M059J (cell line): Measurements from ENCODE around the gene GALNT10. TPM values are rescaled to one million over a fixed set of nuclear protein-coding genes. Genes with fewer than 3 reads are reported as not detected.

Source experiments
- DNase-seq: peaks from one replicate; pipeline ENCODE4 v3.0.0-alpha.2; 2012; ENCODE audit warnings: low read depth
- total RNA-seq: library from RNA; depleted of rRNA; stranded (reverse); fragments of >200 nt; shearing (Covaris generic); gene quantifications from 2 replicates; pipeline ENCODE4 v1.2.3, GENCODE V29; 2014

The GALNT10 gene
- total RNA-seq, 1 experiment from 2014 or later: 45.4 TPM

GRCh38 chr5:154375329-154376008, 184.9 kb downstream of the GALNT10 start:
- DNase-seq: no peak

DNA sequence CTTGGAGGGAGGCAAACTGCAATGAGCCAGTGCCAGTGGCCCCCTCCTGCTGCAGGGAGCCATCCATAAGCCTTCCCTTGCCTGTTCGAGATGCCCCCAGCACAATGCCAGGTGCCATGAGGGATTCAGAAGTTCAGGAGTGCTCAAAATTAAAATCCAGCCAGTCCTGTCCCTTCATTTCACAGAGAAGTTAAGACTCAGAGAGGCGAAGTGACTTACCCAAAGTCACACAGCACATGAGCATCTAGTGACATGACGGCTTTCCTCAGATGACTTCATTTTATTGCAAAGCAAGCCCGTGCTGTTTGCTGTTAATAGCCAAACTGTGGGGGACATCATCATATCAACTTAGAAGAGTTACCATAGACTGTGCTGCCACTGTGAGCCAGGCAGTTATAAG, 185.9 kb downstream of the GALNT10 start:
- DNase-seq: no peak

GRCh38 chr5:154377754-154378533, 187.4 kb downstream of the GALNT10 start:
- no peak for DNase-seq

GRCh38 chr5:154380263-154380662, 189.7 kb downstream of the GALNT10 start:
- DNase-seq: peak; percentile 19

DNA sequence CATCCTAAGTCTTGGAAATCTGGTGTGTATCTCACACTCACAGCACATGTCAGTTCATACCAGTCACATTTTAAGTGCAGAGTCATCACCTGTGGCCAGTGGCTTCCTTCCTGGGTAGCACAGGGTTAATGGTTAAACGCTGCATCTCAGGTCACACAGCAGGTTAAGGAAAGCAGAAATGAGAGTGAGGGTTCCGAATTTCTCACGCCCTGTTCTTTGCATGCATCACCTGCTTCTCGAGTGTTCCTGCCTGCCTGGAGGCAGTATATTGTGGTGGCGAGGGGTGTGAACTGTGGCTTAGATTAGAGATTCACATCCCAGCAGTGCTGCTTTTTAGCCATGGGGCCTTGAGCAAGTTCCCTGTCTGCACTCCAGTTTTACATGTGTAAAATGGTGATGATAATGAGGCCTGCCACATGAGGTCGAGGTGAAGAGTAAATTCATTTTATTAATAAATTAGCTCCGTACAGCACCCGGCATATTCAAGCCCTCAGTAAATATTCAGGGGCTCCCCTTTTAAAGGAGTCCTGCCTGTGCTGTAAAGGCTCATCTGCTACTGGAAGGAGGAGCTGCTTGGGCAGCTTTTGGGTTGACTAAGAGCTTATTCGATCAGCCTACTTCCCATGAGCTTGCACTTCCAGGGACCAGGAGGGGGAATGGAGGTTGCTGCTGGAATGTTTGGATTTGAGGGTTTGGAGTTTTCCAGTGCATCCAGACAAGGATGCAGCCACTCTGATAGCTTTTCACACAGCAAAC, 194.1 kb downstream of the GALNT10 start:
- no peak for DNase-seq

DNA sequence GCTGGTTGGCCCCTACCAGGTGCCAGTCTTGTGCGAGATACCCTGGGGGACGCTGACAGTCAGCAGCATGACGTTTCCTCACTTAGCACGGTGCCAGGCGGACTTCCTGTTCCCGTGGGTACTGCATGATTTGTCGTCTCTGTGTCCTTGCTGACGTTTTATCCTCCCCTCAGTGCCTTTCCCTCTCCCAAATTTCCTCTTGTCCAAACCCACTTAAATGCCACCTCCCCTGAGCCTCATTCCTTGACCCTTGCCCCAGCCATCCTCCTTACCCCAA, 194.6 kb downstream of the GALNT10 start:
- DNase-seq: no peak

DNA sequence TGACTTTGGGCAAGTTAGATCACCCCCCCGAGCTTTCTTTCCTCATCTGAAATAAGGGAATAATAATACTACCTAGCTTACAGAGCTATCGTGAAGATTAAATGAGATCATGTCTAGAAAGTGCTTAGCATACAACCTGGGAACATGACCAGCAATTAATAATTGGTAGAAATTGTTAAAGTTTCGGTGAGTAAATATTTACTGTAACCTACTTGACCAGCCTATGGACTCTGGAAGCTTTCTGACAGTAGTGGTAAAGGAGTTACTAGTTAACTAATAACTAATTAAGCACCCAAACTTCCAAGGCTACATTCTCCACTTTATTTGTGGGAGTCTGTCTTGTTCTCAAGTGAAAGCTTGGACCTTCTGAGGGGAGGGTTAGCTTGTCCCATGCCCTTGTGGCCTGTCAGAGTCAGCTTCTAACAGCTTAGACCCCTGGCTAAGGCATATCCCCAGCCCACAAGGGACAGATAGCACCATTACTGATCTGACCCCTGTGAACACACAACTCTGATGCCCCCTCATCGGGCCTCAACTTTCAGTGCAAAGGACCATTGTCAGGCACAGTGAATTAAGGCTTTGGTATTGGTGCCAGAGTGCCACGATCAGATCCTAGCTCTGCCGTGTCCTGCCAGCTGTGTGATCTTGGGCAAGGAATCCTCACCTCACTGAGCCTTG, 196.6 kb downstream of the GALNT10 start:
- DNase-seq: no peak

GRCh38 chr5:154388842-154389241, 198.3 kb downstream of the GALNT10 start:
- no peak for DNase-seq

DNA sequence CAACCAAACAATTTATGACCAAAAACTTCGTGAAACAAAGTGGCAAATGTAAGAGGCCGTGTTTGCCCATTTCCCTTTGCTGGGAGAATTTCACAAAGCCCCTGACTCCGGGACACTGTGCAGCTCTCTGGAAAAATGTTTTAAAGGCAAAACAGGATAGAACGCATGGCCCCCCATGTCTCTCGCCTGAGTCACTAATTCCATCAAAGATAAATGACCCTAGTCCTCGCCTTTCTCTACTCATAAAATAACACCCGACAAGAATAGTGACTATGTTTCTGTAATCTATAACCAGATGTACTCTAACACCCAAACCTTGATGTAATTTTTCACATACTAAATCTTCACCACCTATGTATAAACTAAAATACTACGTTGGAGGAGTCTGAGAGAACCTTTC, 199.6 kb downstream of the GALNT10 start:
- no peak for DNase-seq

DNA sequence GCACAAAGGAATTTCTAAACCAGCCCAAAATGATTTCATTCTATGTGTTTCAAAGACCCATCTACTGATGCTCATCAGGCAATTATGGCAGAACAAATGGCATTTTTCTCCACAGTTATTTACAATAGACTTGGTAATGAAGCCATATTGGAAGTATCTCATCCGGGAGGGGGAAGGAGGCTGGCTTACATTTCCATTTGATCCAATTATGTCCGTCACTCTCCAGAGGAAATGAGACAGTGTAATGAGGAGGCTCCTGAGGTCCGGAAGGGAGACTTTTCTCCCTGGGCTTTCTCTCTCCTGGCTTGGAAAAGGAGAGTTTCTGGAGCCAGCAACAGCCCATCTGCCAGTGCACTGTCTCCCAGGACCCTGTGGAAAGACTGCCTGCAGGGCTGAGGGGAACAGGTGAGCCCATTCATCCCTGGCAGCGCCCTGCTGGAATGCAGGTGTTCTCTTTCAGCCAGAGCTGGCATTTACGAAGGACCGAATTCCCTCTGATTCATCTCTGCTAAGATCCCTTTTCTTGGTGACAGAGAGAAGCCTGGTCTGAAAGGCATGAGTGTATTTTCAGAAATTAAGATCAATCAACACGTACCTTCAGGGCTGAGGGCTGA, 200.3 kb downstream of the GALNT10 start:
- DNase-seq: no peak

- DNase-seq: no peak
These were observed 201.3 kb downstream of the GALNT10 start for GRCh38 chr5:154391788-154392187.

- DNase-seq: no peak
These were observed 203.3 kb downstream of the GALNT10 start for GRCh38 chr5:154393850-154394249.

- DNase-seq: no peak
These were observed 203.8 kb downstream of the GALNT10 start for GRCh38 chr5:154394307-154394706.

DNA sequence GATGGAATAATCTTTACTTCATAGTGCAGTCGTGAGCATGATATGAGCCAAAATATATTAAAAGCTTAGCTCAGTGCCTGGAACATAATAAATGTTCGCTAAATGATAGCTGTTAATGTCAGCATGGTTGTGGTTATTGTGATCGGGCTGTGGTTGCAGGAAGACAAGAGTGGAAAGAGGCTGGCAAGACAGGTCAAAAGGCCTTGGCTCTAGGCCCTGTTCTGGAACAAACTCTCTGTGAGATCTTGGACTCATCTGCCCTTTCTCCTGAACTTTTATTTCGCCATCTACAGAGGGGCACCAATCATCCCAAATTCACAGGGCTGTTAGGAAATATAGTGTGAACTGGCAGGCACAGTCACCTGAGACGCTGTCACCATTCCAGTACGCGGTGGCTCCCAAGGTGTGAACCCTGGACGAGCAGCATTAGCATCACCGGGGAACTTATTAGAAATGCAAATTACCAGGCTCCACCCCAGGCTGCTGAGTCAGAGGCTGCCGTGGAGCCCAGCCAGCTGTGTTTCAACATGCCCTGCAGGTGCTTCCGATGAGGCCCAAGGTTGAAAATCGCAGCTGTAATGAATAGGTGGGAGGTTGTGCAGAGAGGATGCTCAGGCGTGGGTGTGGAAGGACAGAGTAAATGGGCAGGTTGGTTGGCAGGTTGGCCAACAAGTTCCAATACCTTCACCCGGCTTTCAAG, 205.0 kb downstream of the GALNT10 start:
- DNase-seq: peak; percentile 71

DNA sequence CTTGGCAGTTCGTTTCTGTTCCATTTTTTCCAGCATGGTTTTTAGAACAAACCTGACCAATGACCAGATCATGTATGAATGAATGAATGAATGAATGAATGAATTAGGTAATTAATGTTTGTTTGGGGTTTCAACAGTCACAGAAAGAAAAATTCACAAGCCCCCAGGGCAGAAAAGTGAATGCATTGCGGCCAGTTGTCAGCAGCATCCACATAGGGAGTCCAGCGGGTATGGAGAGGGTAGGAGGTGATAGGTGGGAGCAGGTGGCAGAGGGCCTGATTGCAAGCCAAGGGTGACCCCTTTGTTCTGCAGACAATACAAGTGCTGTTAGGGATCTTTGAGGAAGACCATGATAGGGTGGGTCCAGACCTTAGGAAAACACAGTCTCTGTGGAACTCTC, 205.6 kb downstream of the GALNT10 start:
- no peak for DNase-seq

GRCh38 chr5:154397652-154398406, 207.3 kb downstream of the GALNT10 start:
- no peak for DNase-seq

DNA sequence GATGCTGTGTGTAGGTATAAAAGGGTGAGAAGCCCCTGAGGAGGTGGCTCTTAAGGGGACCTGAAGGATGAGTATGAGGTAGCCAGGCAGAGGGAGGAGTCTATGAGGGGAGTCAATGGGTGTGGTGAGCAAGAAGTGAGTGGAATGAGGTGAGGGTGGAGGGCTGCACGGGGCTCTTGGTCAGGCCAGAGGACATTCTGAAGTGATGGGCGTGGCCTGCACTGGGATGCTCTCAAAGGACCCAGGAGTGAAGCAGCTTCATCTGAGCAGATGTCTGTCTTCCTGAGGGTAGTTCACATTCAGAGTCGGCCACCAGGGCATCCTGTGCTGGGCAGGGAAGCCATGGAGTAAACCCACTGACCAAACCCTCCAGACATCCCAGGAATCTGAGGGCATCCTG, 210.1 kb downstream of the GALNT10 start:
- DNase-seq: no peak

DNA sequence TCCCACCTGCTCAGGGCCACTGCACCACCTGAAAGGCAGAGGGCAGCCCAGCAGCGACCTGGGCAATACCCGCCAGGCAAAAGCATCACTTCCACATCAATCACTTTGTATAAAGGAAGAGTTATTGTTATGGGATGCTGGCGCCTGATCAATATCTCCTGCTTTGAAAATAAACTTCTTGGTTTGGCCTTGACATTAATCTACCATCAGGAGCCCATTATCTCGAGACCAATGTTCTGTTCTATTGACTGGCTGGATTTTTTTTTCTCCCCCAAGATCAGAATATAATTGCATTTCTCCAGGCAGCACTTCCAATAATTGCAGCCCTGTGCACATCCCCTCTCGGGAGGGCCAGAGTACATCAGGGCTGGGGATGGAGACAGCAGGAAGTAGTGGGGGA, 210.8 kb downstream of the GALNT10 start:
- no peak for DNase-seq

DNA sequence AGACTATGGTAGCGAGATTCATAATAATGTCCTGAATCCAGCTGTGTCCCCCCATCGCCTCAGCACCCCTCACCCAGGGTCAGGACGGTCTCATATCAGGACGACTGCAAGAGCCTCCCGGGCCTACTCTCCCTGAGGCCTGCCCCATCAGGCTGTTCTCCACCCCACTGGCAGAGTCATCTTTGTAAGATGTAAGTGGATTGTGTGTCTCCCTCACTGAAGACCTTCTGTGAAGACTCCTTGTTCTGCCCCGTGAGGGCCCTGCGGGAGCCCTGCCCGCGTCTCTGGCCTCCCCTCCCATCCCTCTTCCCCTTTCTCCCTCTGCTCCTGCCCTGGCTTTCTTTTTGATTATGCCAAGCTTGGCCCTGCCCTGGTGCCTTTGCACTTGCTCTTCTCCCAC, 211.4 kb downstream of the GALNT10 start:
- DNase-seq: no peak

DNA sequence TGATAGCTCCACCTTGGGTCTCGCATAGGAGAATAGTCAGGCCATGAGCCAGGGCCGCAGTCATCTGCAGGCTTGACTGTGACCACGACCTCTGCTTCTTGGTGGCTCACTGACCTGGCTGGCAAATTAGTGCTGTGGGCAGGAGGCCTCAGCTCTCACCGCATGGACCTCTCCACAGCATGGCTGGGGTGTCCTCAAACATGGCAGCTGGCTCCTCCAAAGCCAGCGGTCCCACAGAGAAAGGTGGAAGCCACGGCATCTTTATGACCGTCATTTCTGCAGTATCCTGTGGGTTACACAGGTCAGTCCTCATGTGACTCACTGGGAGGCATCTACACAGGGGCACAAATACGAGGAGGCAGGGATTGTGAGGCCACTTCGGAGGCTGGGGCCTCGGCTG, 212.1 kb downstream of the GALNT10 start:
- no peak for DNase-seq

DNA sequence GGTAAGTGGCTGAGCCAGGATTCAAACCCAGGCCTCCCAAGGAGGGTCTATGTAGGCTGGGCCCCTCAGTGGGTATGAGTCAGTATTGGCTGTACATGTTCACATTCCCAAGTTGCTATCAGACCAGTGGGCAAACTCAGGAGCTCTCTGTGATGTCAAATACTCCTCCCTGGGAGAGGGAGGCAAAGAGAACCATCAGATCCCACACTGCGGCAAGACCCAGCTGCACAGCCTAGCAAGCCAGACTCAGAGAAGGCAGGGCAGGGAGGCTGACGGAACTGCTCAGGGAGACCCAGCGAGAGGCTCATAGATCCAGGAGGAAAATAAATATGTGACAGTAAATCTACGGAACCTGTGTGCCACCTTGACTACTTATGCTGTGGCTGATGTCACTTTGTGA, 212.7 kb downstream of the GALNT10 start:
- DNase-seq: no peak
